Large intestine (tissue), 3 donors: ENCODE measurements around the gene SEMA4G. TPM values are rescaled to one million over a fixed set of nuclear protein-coding genes. Genes with fewer than 3 reads are reported as not detected.

ENCODE experiments used
- DNase-seq, 2 donors: peaks; one replicate each; pipeline versions ENCODE4 v3.0.0 to v3.0.0-alpha.2; 2013
- H3K27ac ChIP-seq: one replicate; pipeline ENCODE4 v1.5.1; 2013; ENCODE audit warnings: low read length
- H3K27me3 ChIP-seq: 2 replicates; pipeline ENCODE4 v1.6.1; 2013; ENCODE audit warnings: low read length; ENCODE audit not compliant: control insufficient read depth, insufficient read depth
- H3K36me3 ChIP-seq: 2 replicates; pipeline ENCODE4 v1.6.1; 2013; ENCODE audit warnings: low read length; ENCODE audit not compliant: control insufficient read depth, insufficient read depth
- H3K4me1 ChIP-seq: one replicate; pipeline ENCODE4 v1.6.1; 2013; ENCODE audit warnings: low read length; ENCODE audit not compliant: control insufficient read depth, insufficient read depth
- H3K4me3 ChIP-seq: one replicate; pipeline ENCODE4 v1.5.1; 2013; ENCODE audit warnings: low read length
- H3K9me3 ChIP-seq: one replicate; pipeline ENCODE4 v1.6.1; 2013; ENCODE audit warnings: mild to moderate bottlenecking, low read depth, low read length, moderate library complexity; ENCODE audit not compliant: control insufficient read depth
- WGBS: methylation state at CpG from one replicate; pipeline ENCODE4 v1.1.5; 2013; ENCODE audit warnings: low lambda C conversion rate; ENCODE audit not compliant: insufficient coverage; 5-methylcytosine and 5-hydroxymethylcytosine counted together
- polyA plus RNA-seq: library from polyadenylated mRNA; unstranded; fragments of 120-200 nt; gene quantifications from one replicate; pipeline ENCODE4 v1.2.1, GENCODE V29; 2013

The SEMA4G gene
- polyA plus RNA-seq, 1 donor = 121 TPM

GRCh38 chr10:101006593-101007098 is 37.3 kb downstream of the SEMA4G start:
- peaks cover 26% of the 10 kb centered on the region for H3K4me1 ChIP-seq

DNA sequence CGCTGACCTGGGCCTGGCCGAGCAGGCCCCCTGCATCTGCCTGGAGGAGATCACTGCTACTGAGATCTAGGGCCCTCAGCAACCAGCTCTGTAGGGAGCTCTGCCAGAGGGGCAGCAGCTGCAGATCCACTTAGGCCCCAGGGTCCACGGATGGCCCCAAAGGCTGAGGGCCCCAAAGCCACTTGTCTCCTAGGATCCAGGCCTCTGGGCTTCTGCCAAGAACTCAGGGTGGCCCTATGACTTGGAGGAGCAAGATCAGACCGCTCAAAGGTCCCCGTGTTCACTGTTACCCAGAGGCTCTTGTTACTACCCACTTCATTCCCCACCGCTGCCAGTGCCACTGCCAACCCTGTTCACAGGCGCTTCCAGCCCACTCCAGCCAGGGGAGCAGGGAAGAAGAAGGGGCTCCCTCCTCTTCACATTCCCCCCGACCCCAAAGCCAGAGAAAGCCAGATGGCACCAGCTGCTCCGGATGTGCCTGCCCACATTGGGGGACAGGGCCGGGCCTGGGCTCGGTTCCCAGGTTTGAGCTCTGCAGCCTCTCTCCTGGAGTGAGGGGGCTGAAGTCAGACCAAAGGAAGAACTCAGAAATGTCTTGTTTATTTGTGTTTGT is 37.9 kb downstream of the SEMA4G start:
- DNase-seq = peak in 1 of 2 donors; percentile 56
- WGBS = no CpG with 5 or more reads among the region's 11 CpGs
- Histone ChIP-seq H3K27me3 (no peaks in the 10 kb centered on the region), H3K36me3 (peaks cover 56% of the 10 kb centered on the region), H3K4me1 (peaks cover 20% of the 10 kb centered on the region), H3K4me3 (no peak overlapping the region), H3K27ac (peak overlapping the region; percentile 48), H3K9me3 (peaks cover 11% of the 10 kb centered on the region)

More at GRCh38 chr10:101006593-101007098, 37.3 kb downstream of the SEMA4G start:
- H3K36me3 ChIP-seq = peaks cover 56% of the 10 kb centered on the region
- peaks cover 11% of the 10 kb centered on the region for H3K9me3 ChIP-seq
- no peak overlapping the region for H3K4me3 ChIP-seq
- WGBS = no CpG with 5 or more reads among the region's 33 CpGs
- H3K27ac ChIP-seq = peak overlapping the region; percentile 48
- H3K27me3 ChIP-seq = no peaks in the 10 kb centered on the region
- DNase-seq = no peak

- no CpG with 5 or more reads among the region's 13 CpGs for WGBS
- Histone ChIP-seq H3K27ac (no peak overlapping the region), H3K36me3 (peaks cover 48% of the 10 kb centered on the region), H3K4me1 (peaks cover 28% of the 10 kb centered on the region), H3K9me3 (peaks cover 11% of the 10 kb centered on the region), H3K4me3 (no peak overlapping the region), H3K27me3 (no peaks in the 10 kb centered on the region)
- DNase-seq = no peak
Measured at GRCh38 chr10:101007915-101008822, 38.9 kb downstream of the SEMA4G start.

DNA sequence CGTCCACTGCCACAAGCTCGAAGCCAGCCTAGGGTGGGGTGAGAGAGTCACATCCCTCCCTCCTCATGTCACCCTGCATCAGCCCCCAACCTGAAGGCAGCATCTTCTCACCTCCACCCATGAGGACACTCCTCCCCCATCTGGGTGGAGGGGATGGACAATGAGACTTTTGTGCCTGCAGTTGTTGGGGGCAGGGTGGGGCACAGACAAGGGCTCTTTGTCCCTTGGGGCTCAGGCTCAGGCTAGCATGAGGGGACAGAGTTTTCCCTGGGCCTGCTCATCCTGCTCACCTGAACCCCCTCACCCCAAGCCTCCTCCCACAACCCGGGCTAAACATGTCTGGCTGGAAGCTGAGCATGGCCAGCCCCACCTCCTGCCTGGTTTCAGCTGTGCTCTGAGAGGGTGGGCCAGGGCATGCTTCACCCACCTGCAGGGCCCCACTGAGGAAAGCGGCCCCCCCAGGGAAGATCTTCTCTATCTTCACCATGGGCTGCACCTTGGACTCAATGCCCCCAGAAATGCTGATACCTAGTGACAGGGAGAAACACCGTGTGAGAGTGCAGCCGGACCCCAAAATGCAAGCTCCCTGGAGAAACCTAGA is 39.6 kb downstream of the SEMA4G start:
- DNase-seq = peak in 1 of 2 donors; percentile 58

DNA sequence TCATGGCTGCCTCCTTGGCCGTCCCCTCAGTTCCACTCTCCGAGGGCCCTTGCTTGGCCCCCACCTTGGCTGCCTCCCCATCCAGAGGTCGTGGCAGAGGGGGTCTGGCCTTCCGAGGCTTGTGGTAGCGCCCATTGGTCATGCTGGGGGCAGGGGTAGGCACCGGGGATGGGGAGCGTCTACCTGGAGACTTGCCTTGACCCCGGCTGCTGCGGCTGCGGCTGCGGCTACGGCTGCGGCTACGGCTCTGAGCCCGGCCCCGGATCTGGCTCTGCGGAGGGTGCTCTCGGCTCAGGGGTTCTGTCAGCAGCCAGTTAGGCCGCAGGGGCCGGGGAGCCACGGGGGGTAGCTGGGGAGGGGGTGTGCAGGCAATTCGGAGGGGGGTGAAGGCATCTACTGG is 41.0 kb downstream of the SEMA4G start:
- WGBS = no CpG with 5 or more reads among the region's 22 CpGs
- Histone ChIP-seq H3K9me3 (peaks cover 7% of the 10 kb centered on the region), H3K36me3 (peaks cover 29% of the 10 kb centered on the region), H3K4me1 (peaks cover 41% of the 10 kb centered on the region), H3K27me3 (no peaks in the 10 kb centered on the region), H3K27ac (no peak overlapping the region), H3K4me3 (no peak overlapping the region)
- no peak for DNase-seq

More for the DNA sequence above, 39.6 kb downstream of the SEMA4G start:
- H3K9me3 ChIP-seq = peaks cover 9% of the 10 kb centered on the region
- no peaks in the 10 kb centered on the region for H3K27me3 ChIP-seq
- H3K4me3 ChIP-seq = no peak overlapping the region
- peaks cover 32% of the 10 kb centered on the region for H3K4me1 ChIP-seq
- H3K36me3 ChIP-seq = peaks cover 41% of the 10 kb centered on the region
- no CpG with 5 or more reads among the region's 6 CpGs for WGBS
- H3K27ac ChIP-seq = no peak overlapping the region

DNA sequence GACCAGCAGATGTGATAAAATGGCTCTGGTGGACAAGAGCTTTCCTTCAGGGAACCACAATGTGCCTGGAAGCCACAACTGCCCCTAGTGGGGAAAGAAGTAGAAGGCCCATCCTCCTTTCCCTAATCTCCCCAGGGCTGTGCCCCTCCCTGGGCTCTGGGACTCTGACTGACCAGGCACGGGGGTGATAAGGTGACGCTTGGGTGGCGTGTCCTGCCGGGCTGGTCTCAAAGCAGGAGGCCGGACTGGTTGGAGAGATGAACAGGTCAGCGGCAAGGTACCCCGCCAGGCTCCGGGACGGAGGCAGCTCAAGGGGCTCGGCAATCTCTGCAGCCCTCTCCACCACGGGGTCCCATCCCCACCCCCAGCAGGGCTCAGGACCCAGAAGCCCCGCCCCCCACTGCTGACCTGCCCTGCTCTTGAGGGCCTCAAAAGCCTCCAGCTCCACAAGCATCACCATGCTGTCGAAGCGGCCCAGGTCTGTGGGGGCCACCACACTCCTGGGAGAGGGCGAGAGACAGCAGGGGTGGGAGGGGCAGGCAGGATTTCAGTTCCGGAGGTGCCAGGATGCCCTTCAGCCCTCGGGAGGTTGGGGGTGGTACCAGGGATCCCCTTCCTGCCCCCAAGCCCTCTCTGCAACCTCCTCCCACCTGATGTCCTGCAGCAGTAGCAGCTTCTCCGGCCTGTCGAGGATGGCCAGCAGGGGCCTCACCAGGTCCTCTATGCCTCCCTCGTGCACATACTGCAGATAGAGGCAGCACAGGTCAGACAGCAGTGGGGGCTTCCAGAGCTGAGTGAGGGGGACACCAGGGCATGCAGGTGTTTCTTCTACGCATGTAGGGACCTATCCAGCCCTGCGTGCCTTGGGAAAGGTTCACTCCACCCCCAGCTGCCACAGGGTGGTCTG is 42.5 kb downstream of the SEMA4G start:
- Histone ChIP-seq H3K4me3 (no peak overlapping the region), H3K9me3 (peaks cover 3% of the 10 kb centered on the region), H3K27ac (no peak overlapping the region), H3K27me3 (no peaks in the 10 kb centered on the region), H3K36me3 (peaks cover 17% of the 10 kb centered on the region), H3K4me1 (peaks cover 35% of the 10 kb centered on the region)
- no CpG with 5 or more reads among the region's 22 CpGs for WGBS
- peak in 1 of 2 donors; percentile 20 for DNase-seq

DNA sequence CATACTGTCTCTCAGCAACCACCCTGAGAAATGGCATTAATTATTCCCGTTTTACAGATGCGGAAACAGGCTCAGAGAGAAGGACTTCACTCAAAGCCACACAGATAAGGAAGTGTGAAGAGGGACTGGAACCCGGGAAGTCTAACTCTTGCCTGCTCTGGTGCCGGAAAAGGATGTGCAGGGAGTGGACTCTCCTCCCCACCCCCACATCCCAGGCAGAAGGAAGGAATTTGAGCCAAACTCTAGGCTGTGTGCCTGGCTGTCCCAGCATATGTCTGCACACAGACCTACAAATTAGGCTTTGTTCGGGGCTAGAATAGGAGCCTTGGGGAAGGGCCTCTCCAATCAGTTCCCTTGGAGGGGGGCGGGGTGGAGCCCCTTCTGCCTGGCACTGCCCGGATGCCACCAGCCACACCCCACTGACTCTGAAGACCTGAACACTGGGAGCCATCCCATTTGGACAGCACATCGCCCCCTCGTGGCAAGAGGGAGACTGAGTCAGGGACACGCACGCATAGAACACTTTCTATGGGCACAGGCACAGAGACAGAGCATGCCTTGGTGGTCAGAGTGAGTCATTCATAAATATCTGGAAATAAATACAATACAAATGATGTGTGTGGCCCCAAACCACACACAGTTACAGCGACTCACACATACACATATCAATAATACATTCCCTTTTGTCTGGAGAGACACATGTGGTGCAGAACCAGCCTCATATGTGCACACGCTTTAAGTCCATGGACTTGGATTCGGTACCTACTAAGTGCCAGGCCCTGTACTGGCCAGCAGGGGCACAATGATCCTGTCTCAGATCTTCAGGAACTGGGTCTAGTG is 43.4 kb downstream of the SEMA4G start:
- Histone ChIP-seq H3K27me3 (no peaks in the 10 kb centered on the region), H3K27ac (no peak overlapping the region), H3K9me3 (no peaks in the 10 kb centered on the region), H3K36me3 (peaks cover 8% of the 10 kb centered on the region), H3K4me1 (peaks cover 29% of the 10 kb centered on the region), H3K4me3 (no peak overlapping the region)
- no CpG with 5 or more reads among the region's 14 CpGs for WGBS
- peak; percentile 74 to 81 for DNase-seq

DNA sequence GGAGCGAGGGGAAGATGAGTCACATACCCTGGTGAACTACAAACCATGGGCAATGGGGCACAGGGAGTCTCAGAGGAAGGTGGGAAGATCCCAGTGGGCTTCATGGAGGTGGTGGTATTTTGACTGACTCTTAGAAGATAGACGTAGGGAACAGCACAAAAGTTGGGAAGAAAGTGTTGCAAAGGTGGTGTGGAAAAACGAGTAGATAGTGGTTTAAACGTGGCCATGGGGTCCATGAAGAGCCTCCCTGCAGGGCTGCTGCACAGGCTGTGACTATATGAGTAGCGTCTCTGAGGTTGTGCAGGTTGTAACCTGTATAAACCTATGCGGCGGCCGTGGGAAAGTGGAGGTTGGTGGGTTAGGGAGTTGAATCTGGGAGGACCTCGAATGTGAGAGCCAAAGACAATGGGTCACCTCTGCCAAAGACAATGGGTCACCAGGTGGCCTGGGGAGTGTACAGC is 44.1 kb downstream of the SEMA4G start:
- peaks cover 29% of the 10 kb centered on the region for H3K4me1 ChIP-seq

More for the DNA sequence above, 44.1 kb downstream of the SEMA4G start:
- H3K4me3 ChIP-seq = no peak overlapping the region
- no CpG with 5 or more reads among the region's 9 CpGs for WGBS
- DNase-seq = no peak
- H3K36me3 ChIP-seq = peaks cover 3% of the 10 kb centered on the region
- no peaks in the 10 kb centered on the region for H3K9me3 ChIP-seq
- no peak overlapping the region for H3K27ac ChIP-seq
- H3K27me3 ChIP-seq = peaks cover under 1% of the 10 kb centered on the region
